ENCODE measurements around the gene ADAM12.

GRCh38 chr10:126027692-126028091 is 360.6 kb downstream of the ADAM12 start:
- TF ChIP-seq, protein P1, sequence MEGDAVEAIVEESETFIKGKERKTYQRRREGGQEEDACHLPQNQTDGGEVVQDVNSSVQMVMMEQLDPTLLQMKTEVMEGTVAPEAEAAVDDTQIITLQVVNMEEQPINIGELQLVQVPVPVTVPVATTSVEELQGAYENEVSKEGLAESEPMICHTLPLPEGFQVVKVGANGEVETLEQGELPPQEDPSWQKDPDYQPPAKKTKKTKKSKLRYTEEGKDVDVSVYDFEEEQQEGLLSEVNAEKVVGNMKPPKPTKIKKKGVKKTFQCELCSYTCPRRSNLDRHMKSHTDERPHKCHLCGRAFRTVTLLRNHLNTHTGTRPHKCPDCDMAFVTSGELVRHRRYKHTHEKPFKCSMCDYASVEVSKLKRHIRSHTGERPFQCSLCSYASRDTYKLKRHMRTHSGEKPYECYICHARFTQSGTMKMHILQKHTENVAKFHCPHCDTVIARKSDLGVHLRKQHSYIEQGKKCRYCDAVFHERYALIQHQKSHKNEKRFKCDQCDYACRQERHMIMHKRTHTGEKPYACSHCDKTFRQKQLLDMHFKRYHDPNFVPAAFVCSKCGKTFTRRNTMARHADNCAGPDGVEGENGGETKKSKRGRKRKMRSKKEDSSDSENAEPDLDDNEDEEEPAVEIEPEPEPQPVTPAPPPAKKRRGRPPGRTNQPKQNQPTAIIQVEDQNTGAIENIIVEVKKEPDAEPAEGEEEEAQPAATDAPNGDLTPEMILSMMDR (IDR thresholded peaks at IDR 0.05; ENCODE audit: low read depth, low read length, missing input control): no peak
- TF ChIP-seq GABPA (IDR thresholded peaks at IDR 0.05 in 1 of 2, conservative IDR thresholded peaks at IDR 0.05 in 1 of 2) (no peak), YY1 (IDR thresholded peaks at IDR 0.05) (no peak), JUND (IDR thresholded peaks at IDR 0.05) (no peak), REST (IDR thresholded peaks at IDR 0.05) (no peak)
- TF ChIP-seq, protein P2, sequence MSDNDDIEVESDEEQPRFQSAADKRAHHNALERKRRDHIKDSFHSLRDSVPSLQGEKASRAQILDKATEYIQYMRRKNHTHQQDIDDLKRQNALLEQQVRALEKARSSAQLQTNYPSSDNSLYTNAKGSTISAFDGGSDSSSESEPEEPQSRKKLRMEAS (IDR thresholded peaks at IDR 0.05): no peak

All from liver (tissue), 3 donors.